ENCODE data around the gene C1orf185. TPM values are rescaled to one million over a fixed set of nuclear protein-coding genes. Genes with fewer than 3 reads are reported as not detected.
A peak's percentile ranks its signal among the peaks of the same experiment; 100 is the strongest.

The C1orf185 gene
- total RNA-seq, 1 donor from 2014 or later, result not detected

GRCh38 chr1:51063121-51063520, 38.9 kb upstream of the C1orf185 start:
- TF ChIP-seq, protein P1, sequence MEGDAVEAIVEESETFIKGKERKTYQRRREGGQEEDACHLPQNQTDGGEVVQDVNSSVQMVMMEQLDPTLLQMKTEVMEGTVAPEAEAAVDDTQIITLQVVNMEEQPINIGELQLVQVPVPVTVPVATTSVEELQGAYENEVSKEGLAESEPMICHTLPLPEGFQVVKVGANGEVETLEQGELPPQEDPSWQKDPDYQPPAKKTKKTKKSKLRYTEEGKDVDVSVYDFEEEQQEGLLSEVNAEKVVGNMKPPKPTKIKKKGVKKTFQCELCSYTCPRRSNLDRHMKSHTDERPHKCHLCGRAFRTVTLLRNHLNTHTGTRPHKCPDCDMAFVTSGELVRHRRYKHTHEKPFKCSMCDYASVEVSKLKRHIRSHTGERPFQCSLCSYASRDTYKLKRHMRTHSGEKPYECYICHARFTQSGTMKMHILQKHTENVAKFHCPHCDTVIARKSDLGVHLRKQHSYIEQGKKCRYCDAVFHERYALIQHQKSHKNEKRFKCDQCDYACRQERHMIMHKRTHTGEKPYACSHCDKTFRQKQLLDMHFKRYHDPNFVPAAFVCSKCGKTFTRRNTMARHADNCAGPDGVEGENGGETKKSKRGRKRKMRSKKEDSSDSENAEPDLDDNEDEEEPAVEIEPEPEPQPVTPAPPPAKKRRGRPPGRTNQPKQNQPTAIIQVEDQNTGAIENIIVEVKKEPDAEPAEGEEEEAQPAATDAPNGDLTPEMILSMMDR (IDR thresholded peaks at IDR 0.05; ENCODE audit: insufficient read depth, low read depth, low read length), result no peak
- TF ChIP-seq EZH2 (IDR thresholded peaks at IDR 0.05; ENCODE audit: insufficient read depth, low read length), result no peak
- H3K4me2 ChIP-seq (ENCODE audit: low read length), result peak overlapping the region; percentile 57
- H3K4me1 ChIP-seq (ENCODE audit: insufficient read depth, low read length), result peaks cover 28% of the 10 kb centered on the region
- DNase-seq (ENCODE audit: low read depth) (peak; percentile 98), FAIRE-seq (peak; percentile 86)
- H3K79me2 ChIP-seq (ENCODE audit: insufficient read depth, low read length), result no peaks in the 10 kb centered on the region
- no peak overlapping the region for H2AFZ ChIP-seq (ENCODE audit: low read depth, low read length)
- H3K9ac ChIP-seq (ENCODE audit: low read length), result no peak overlapping the region
- Mint-ChIP-seq H3K36me3 (ENCODE audit: low read depth, unreplicated experiment) (peaks cover 2% of the 10 kb centered on the region), H3K27me3 (ENCODE audit: low read depth, unreplicated experiment) (no peaks in the 10 kb centered on the region), H3K4me3 (ENCODE audit: unreplicated experiment) (peak overlapping the region; percentile 23), H3K27ac (ENCODE audit: unreplicated experiment) (peak overlapping the region; percentile 97), H3K4me1 (ENCODE audit: low read depth, unreplicated experiment) (peaks cover 22% of the 10 kb centered on the region), H3K9me3 (ENCODE audit: unreplicated experiment) (peaks cover 14% of the 10 kb centered on the region)
- no peaks in the 10 kb centered on the region for H3K9me3 ChIP-seq (ENCODE audit: insufficient read depth, low read depth, low read length)
- H3K4me3 ChIP-seq (ENCODE audit: insufficient read depth, low read depth, low read length), result no peak overlapping the region
- H3K36me3 ChIP-seq (ENCODE audit: insufficient read depth, low read length), result no peaks in the 10 kb centered on the region
- peak overlapping the region; percentile 73 for H3K27ac ChIP-seq (ENCODE audit: low read depth, low read length)
- no peaks in the 10 kb centered on the region for H4K20me1 ChIP-seq (ENCODE audit: insufficient read depth, low read length)
- H3K27me3 ChIP-seq (ENCODE audit: insufficient read depth, low read length), result no peaks in the 10 kb centered on the region

GRCh38 chr1:51070011-51070410, 32.0 kb upstream of the C1orf185 start:
- H3K79me2 ChIP-seq (ENCODE audit: insufficient read depth, low read length), result no peaks in the 10 kb centered on the region
- peaks cover 15% of the 10 kb centered on the region for H3K4me1 Mint-ChIP-seq (ENCODE audit: low read depth, unreplicated experiment)
- no peak overlapping the region for H3K27ac Mint-ChIP-seq (ENCODE audit: unreplicated experiment)
- no peak overlapping the region for H3K4me2 ChIP-seq (ENCODE audit: low read length)
- no peak overlapping the region for H3K4me3 Mint-ChIP-seq (ENCODE audit: unreplicated experiment)
- no peak overlapping the region for H3K9ac ChIP-seq (ENCODE audit: low read length)
- no peaks in the 10 kb centered on the region for H3K9me3 ChIP-seq (ENCODE audit: insufficient read depth, low read depth, low read length)
- H2AFZ ChIP-seq (ENCODE audit: low read depth, low read length), result no peak overlapping the region
- peaks cover 3% of the 10 kb centered on the region for H3K9me3 Mint-ChIP-seq (ENCODE audit: unreplicated experiment)
- no peak for DNase-seq (ENCODE audit: low read depth)
- H3K4me1 ChIP-seq (ENCODE audit: insufficient read depth, low read length), result peaks cover 12% of the 10 kb centered on the region
- FAIRE-seq, result no peak
- H4K20me1 ChIP-seq (ENCODE audit: insufficient read depth, low read length), result no peaks in the 10 kb centered on the region
- H3K4me3 ChIP-seq (ENCODE audit: insufficient read depth, low read depth, low read length), result no peak overlapping the region
- no peaks in the 10 kb centered on the region for H3K36me3 Mint-ChIP-seq (ENCODE audit: low read depth, unreplicated experiment)
- no peaks in the 10 kb centered on the region for H3K36me3 ChIP-seq (ENCODE audit: insufficient read depth, low read length)
- H3K27me3 ChIP-seq (ENCODE audit: insufficient read depth, low read length), result peaks cover 3% of the 10 kb centered on the region
- no peak for TF ChIP-seq EZH2 (IDR thresholded peaks at IDR 0.05; ENCODE audit: insufficient read depth, low read length)
- TF ChIP-seq, protein P1 (IDR thresholded peaks at IDR 0.05; ENCODE audit: insufficient read depth, low read depth, low read length), result no peak
- H3K27me3 Mint-ChIP-seq (ENCODE audit: low read depth, unreplicated experiment), result no peaks in the 10 kb centered on the region
- H3K27ac ChIP-seq (ENCODE audit: low read depth, low read length), result no peak overlapping the region

GRCh38 chr1:51070640-51071039, 31.4 kb upstream of the C1orf185 start:
- TF ChIP-seq, protein P1 (IDR thresholded peaks at IDR 0.05; ENCODE audit: insufficient read depth, low read depth, low read length), result no peak
- no peak for TF ChIP-seq EZH2 (IDR thresholded peaks at IDR 0.05; ENCODE audit: insufficient read depth, low read length)
- Mint-ChIP-seq H3K9me3 (ENCODE audit: unreplicated experiment) (peaks cover 3% of the 10 kb centered on the region), H3K27ac (ENCODE audit: unreplicated experiment) (peak overlapping the region; percentile 29), H3K27me3 (ENCODE audit: low read depth, unreplicated experiment) (no peaks in the 10 kb centered on the region), H3K4me1 (ENCODE audit: low read depth, unreplicated experiment) (peaks cover 15% of the 10 kb centered on the region), H3K36me3 (ENCODE audit: low read depth, unreplicated experiment) (no peaks in the 10 kb centered on the region), H3K4me3 (ENCODE audit: unreplicated experiment) (no peak overlapping the region)
- Histone ChIP-seq H3K36me3 (ENCODE audit: insufficient read depth, low read length) (no peaks in the 10 kb centered on the region), H3K27me3 (ENCODE audit: insufficient read depth, low read length) (peaks cover 3% of the 10 kb centered on the region), H3K9ac (ENCODE audit: low read length) (no peak overlapping the region), H3K4me1 (ENCODE audit: insufficient read depth, low read length) (peaks cover 12% of the 10 kb centered on the region), H3K4me2 (ENCODE audit: low read length) (peak overlapping the region; percentile 37), H2AFZ (ENCODE audit: low read depth, low read length) (no peak overlapping the region), H3K27ac (ENCODE audit: low read depth, low read length) (no peak overlapping the region), H3K9me3 (ENCODE audit: insufficient read depth, low read depth, low read length) (no peaks in the 10 kb centered on the region), H4K20me1 (ENCODE audit: insufficient read depth, low read length) (no peaks in the 10 kb centered on the region), H3K4me3 (ENCODE audit: insufficient read depth, low read depth, low read length) (no peak overlapping the region), H3K79me2 (ENCODE audit: insufficient read depth, low read length) (no peaks in the 10 kb centered on the region)
- DNase-seq (ENCODE audit: low read depth) (peak; percentile 73), FAIRE-seq (peak; percentile 13)

All from astrocyte (in vitro differentiated cells and primary cell).